ENCODE measurements around the gene ADCY4. TPM values are rescaled to one million over a fixed set of nuclear protein-coding genes. Genes with fewer than 3 reads are reported as not detected.
A peak's percentile ranks its signal among the peaks of the same experiment; 100 is the strongest.

The ADCY4 gene
- total and polyA plus RNA-seq, 2 of the 13 experiments (the other 11 are each of a cell fraction or from before 2014, with no cell fraction given), result 0.03 TPM; not detected in 1

- no peak for TF ChIP-seq AFF4 (CRISPR knock-in tag; IDR thresholded peaks at IDR 0.05)
- no peak for TF ChIP-seq JUN (CRISPR knock-in tag; IDR thresholded peaks at IDR 0.05)
- no peak; the same call in 1 of the 2 replicates for TF ChIP-seq ETV6 (CRISPR knock-in tag; conservative IDR thresholded peaks at IDR 0.05)
- no peak for TF ChIP-seq PRDM10 (CRISPR knock-in tag; IDR thresholded peaks at IDR 0.05; ENCODE audit: low read depth)
- no peak for TF ChIP-seq ZNF816 (CRISPR knock-in tag; IDR thresholded peaks at IDR 0.05; ENCODE audit: borderline replicate concordance)
- no peak for TF ChIP-seq ATF7-NPFF (CRISPR knock-in tag; IDR thresholded peaks at IDR 0.05; ENCODE audit: low read depth)
- no peak for TF ChIP-seq MBNL3 (CRISPR knock-in tag; conservative IDR thresholded peaks at IDR 0.05)
- TF ChIP-seq, protein P1, sequence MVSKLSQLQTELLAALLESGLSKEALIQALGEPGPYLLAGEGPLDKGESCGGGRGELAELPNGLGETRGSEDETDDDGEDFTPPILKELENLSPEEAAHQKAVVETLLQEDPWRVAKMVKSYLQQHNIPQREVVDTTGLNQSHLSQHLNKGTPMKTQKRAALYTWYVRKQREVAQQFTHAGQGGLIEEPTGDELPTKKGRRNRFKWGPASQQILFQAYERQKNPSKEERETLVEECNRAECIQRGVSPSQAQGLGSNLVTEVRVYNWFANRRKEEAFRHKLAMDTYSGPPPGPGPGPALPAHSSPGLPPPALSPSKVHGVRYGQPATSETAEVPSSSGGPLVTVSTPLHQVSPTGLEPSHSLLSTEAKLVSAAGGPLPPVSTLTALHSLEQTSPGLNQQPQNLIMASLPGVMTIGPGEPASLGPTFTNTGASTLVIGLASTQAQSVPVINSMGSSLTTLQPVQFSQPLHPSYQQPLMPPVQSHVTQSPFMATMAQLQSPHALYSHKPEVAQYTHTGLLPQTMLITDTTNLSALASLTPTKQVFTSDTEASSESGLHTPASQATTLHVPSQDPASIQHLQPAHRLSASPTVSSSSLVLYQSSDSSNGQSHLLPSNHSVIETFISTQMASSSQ (IDR thresholded peaks at IDR 0.05; ENCODE audit: low read depth), result no peak
- TF ChIP-seq, protein P1 (CRISPR knock-in tag; IDR thresholded peaks at IDR 0.05; ENCODE audit: borderline replicate concordance), result no peak
- TF ChIP-seq ZNF614 (CRISPR knock-in tag; IDR thresholded peaks at IDR 0.05; ENCODE audit: borderline replicate concordance), result no peak
- no peak for TF ChIP-seq SIN3A (IDR thresholded peaks at IDR 0.05; ENCODE audit: borderline replicate concordance, low read depth, low read length)
- TF ChIP-seq PCBP1 (IDR thresholded peaks at IDR 0.05; ENCODE audit: borderline replicate concordance, low read depth, low read length), result peak; percentile 80; the same call in 1 of the 2 replicates
- peak; percentile 74 for TF ChIP-seq NFYC (CRISPR knock-in tag; IDR thresholded peaks at IDR 0.05)
- TF ChIP-seq EP300 (IDR thresholded peaks at IDR 0.05; ENCODE audit: low read depth in 2 of 2, low read length in 2 of 2), result no peak
- TF ChIP-seq EP300 (CRISPR knock-in tag; IDR thresholded peaks at IDR 0.05; ENCODE audit: borderline replicate concordance), result peak; percentile 35; the same call in 1 of the 2 replicates
- TF ChIP-seq ZNF326 (CRISPR knock-in tag; IDR thresholded peaks at IDR 0.05; ENCODE audit: borderline replicate concordance), result no peak
- no peak for TF ChIP-seq ZNF121 (CRISPR knock-in tag; IDR thresholded peaks at IDR 0.05)
Observed at GRCh38 chr14:24367514-24368211, 32.8 kb upstream of the ADCY4 start, which contains the start of gene NFATC4 (continued).

All from HepG2 (cell line).